Measurements from ENCODE around the gene POGZ.
A peak's percentile ranks its signal among the peaks of the same experiment; 100 is the strongest.

POGZ gene

GRCh38 chr1:151459331-151460046, at the start of gene POGZ:
Gene POGZ, minus strand, starts transcription at chr1:151459494. Its CDS starts 17,290 bp downstream, at chr1:151442204.
- DNase-seq (ENCODE audit: low spot score): peak; percentile 96

GRCh38 chr1:151508833-151509232, 49.5 kb upstream of the POGZ start:
- no peak for DNase-seq (ENCODE audit: low spot score)

- no peak for DNase-seq (ENCODE audit: low spot score)
Measured at GRCh38 chr1:151504759-151505158, 45.5 kb upstream of the POGZ start.

- DNase-seq (ENCODE audit: low spot score): no peak
Measured at GRCh38 chr1:151504252-151504651, 45.0 kb upstream of the POGZ start.

- no peak for DNase-seq (ENCODE audit: low spot score)
Measured at GRCh38 chr1:151502859-151503780, 43.8 kb upstream of the POGZ start.

GRCh38 chr1:151502035-151502700, 42.9 kb upstream of the POGZ start:
- DNase-seq (ENCODE audit: low spot score): no peak

- DNase-seq (ENCODE audit: low spot score): no peak
Measured at GRCh38 chr1:151501474-151501873, 42.2 kb upstream of the POGZ start.

GRCh38 chr1:151499930-151500329, 40.6 kb upstream of the POGZ start:
- no peak for DNase-seq (ENCODE audit: low spot score)

- DNase-seq (ENCODE audit: low spot score): no peak
Measured at GRCh38 chr1:151499365-151499764, 40.1 kb upstream of the POGZ start.

- no peak for DNase-seq (ENCODE audit: low spot score)
Measured at GRCh38 chr1:151495316-151495715, 36.0 kb upstream of the POGZ start.

- DNase-seq (ENCODE audit: low spot score): no peak
Measured at GRCh38 chr1:151494741-151495281, 35.5 kb upstream of the POGZ start.

GRCh38 chr1:151493042-151493441, 33.7 kb upstream of the POGZ start:
- DNase-seq (ENCODE audit: low spot score): no peak

- DNase-seq (ENCODE audit: low spot score): no peak
Measured at GRCh38 chr1:151492120-151492519, 32.8 kb upstream of the POGZ start.

- DNase-seq (ENCODE audit: low spot score): no peak
Measured at GRCh38 chr1:151491641-151492040, 32.3 kb upstream of the POGZ start.

GRCh38 chr1:151486557-151486956, 27.3 kb upstream of the POGZ start:
- DNase-seq (ENCODE audit: low spot score): no peak

- DNase-seq (ENCODE audit: low spot score): no peak
Measured at GRCh38 chr1:151485685-151486255, 26.5 kb upstream of the POGZ start.

- DNase-seq (ENCODE audit: low spot score): no peak
Measured at GRCh38 chr1:151482017-151482416, 22.7 kb upstream of the POGZ start.

GRCh38 chr1:151479462-151479861, 20.2 kb upstream of the POGZ start:
- no peak for DNase-seq (ENCODE audit: low spot score)

GRCh38 chr1:151478923-151479322, 19.6 kb upstream of the POGZ start:
- no peak for DNase-seq (ENCODE audit: low spot score)

- DNase-seq (ENCODE audit: low spot score): no peak
Measured at GRCh38 chr1:151478140-151478812, 19.0 kb upstream of the POGZ start.

- no peak for DNase-seq (ENCODE audit: low spot score)
Measured at GRCh38 chr1:151477066-151477465, 17.8 kb upstream of the POGZ start.
